Measurements from ENCODE around the gene KIAA1191. TPM values are rescaled to one million over a fixed set of nuclear protein-coding genes. Genes with fewer than 3 reads are reported as not detected.
"Not testable (repeated sequence)": the region's sequence is repeated elsewhere in the genome, so short reads cannot be mapped to it uniquely, and the experiment has no call there.

KIAA1191 gene
- total RNA-seq, 1 donor from 2014 or later = 88.0 TPM

DNA sequence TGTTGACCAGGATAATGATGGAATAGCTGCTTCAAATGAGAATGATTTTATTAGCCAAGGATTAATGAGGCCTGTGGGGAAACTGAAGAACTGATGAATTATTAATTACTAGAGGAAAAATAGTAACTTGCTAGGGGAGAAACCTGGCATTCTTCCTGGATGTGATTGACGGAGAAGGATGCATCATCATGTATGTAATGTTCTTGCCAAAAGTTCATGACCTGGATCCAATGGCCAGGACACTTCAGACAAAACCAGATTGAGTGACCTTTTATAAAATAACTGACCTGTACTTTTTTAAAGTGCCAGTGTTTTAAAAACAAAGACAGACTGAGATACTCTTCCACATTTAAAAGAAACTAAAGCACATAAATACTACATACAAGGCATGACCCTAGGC lies 23.7 kb downstream of the KIAA1191 start:
- TF ChIP-seq, protein P1, sequence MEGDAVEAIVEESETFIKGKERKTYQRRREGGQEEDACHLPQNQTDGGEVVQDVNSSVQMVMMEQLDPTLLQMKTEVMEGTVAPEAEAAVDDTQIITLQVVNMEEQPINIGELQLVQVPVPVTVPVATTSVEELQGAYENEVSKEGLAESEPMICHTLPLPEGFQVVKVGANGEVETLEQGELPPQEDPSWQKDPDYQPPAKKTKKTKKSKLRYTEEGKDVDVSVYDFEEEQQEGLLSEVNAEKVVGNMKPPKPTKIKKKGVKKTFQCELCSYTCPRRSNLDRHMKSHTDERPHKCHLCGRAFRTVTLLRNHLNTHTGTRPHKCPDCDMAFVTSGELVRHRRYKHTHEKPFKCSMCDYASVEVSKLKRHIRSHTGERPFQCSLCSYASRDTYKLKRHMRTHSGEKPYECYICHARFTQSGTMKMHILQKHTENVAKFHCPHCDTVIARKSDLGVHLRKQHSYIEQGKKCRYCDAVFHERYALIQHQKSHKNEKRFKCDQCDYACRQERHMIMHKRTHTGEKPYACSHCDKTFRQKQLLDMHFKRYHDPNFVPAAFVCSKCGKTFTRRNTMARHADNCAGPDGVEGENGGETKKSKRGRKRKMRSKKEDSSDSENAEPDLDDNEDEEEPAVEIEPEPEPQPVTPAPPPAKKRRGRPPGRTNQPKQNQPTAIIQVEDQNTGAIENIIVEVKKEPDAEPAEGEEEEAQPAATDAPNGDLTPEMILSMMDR (conservative IDR thresholded peaks at IDR 0.05) = no peak
- Mint-ChIP-seq H3K27ac (no peak overlapping the region), H3K4me3 (no peak overlapping the region), H3K27me3 (no peaks in the 10 kb centered on the region), H3K4me1 (ENCODE audit: unreplicated experiment) (no peaks in the 10 kb centered on the region), H3K9me3 (peaks cover 5% of the 10 kb centered on the region), H3K36me3 (peaks cover 24% of the 10 kb centered on the region)
- no peak for DNase-seq (ENCODE audit: extremely low spot score, unreplicated experiment)

DNA sequence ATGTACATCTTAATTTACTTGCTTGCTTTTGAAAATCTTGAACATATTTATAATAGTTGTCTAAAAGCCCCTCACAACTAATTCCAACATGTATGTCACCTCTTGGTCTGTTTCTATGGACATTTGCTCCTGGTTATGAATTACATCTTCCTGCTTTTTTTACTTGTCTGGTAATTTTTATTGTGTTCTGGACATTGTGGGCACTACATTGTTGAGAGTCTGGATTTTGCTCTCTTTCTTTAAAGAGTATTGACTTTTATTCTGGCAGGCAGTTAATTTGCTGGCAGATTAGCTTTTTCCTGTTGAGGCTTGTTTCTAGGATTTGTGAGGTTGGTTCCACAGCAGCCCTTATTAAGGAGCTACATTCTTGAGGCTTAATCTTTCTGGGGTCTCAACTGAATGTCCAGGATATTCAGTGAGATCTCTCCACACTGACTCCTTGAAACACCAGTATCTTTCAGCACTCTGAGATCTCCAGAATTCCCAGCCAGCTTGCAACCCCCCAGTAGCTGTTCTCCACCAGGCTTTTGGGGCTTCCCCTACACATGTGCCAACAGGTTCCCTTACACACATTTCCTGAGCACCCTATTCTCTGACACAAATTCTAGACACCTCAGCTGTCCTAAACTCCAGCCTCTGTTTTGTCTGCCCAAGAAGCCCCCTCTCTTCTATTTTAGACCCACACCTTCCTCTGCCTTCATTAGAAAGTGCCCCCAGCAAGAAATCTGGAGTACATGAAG lies 27.4 kb downstream of the KIAA1191 start:
- no peaks in the 10 kb centered on the region for H3K4me1 Mint-ChIP-seq (ENCODE audit: unreplicated experiment)

GRCh38 chr5:176320577-176320976 lies 41.0 kb downstream of the KIAA1191 start:
- Mint-ChIP-seq H3K36me3 (peaks cover 16% of the 10 kb centered on the region), H3K4me3 (no peak overlapping the region), H3K4me1 (ENCODE audit: unreplicated experiment) (no peaks in the 10 kb centered on the region), H3K27ac (no peak overlapping the region), H3K27me3 (no peaks in the 10 kb centered on the region), H3K9me3 (no peaks in the 10 kb centered on the region)
- no peak for DNase-seq (ENCODE audit: extremely low spot score, unreplicated experiment)
- TF ChIP-seq, protein P1 (conservative IDR thresholded peaks at IDR 0.05) = no peak

More for the DNA sequence above, 27.4 kb downstream of the KIAA1191 start:
- Mint-ChIP-seq H3K4me3 (no peak overlapping the region), H3K27me3 (no peaks in the 10 kb centered on the region), H3K36me3 (peaks cover 19% of the 10 kb centered on the region), H3K27ac (no peak overlapping the region), H3K9me3 (peaks cover 5% of the 10 kb centered on the region)
- TF ChIP-seq, protein P1 (conservative IDR thresholded peaks at IDR 0.05) = no peak
- DNase-seq (ENCODE audit: extremely low spot score, unreplicated experiment) = no peak

GRCh38 chr5:176319827-176320554 lies 41.6 kb downstream of the KIAA1191 start:
- H3K9me3 Mint-ChIP-seq = no peaks in the 10 kb centered on the region
- H3K4me1 Mint-ChIP-seq (ENCODE audit: unreplicated experiment) = no peaks in the 10 kb centered on the region
- H3K27ac Mint-ChIP-seq = no peak overlapping the region
- H3K27me3 Mint-ChIP-seq = no peaks in the 10 kb centered on the region
- peaks cover 21% of the 10 kb centered on the region for H3K36me3 Mint-ChIP-seq
- H3K4me3 Mint-ChIP-seq = no peak overlapping the region
- DNase-seq (ENCODE audit: extremely low spot score, unreplicated experiment) = no peak
- TF ChIP-seq, protein P1 (conservative IDR thresholded peaks at IDR 0.05) = peak; percentile 48

DNA sequence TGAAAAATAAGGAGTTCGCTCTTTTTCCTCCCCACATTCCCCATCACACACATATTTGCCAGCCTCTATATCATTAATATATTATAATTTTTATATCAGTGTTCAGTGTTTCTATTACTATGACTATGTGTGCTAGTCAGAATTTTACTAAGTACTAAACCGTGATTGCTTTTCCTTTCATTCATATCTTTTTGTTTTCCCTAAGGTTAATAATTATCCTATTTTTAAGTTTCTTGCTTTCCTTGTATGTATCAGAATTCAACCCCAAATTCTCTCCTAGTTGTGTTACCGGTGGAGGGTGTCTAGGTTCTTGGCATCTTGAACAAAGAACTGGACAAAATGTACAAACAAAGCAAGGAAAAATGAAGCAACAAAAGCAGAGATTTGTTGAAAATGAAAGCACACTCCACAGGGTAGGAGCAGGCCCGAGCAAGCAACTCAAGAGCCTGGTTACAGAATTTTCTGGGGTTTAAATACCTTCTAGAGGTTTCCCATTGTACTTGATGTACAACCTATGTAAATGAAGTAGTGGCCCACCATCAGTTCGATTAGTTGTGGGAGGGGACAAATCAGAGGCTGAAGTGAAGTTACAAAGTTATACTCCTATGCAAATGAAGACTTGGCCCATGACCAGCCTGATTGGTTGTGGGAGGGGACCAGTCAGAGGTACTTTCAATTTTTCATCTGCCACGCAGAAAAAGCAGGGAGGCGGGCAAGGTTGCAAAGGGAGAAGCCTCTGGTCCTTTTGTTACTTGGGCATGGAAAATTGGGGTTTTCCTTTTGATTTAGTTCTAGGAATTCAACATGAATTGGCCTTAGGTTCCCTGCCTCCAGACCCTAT lies 43.8 kb downstream of the KIAA1191 start:
- no peak overlapping the region for H3K4me3 Mint-ChIP-seq
- H3K27me3 Mint-ChIP-seq = no peaks in the 10 kb centered on the region
- no peaks in the 10 kb centered on the region for H3K9me3 Mint-ChIP-seq
- no peak for DNase-seq (ENCODE audit: extremely low spot score, unreplicated experiment)
- no peaks in the 10 kb centered on the region for H3K4me1 Mint-ChIP-seq (ENCODE audit: unreplicated experiment)
- H3K27ac Mint-ChIP-seq = no peak overlapping the region
- peaks cover 24% of the 10 kb centered on the region for H3K36me3 Mint-ChIP-seq
- TF ChIP-seq, protein P1 (conservative IDR thresholded peaks at IDR 0.05) = no peak

DNA sequence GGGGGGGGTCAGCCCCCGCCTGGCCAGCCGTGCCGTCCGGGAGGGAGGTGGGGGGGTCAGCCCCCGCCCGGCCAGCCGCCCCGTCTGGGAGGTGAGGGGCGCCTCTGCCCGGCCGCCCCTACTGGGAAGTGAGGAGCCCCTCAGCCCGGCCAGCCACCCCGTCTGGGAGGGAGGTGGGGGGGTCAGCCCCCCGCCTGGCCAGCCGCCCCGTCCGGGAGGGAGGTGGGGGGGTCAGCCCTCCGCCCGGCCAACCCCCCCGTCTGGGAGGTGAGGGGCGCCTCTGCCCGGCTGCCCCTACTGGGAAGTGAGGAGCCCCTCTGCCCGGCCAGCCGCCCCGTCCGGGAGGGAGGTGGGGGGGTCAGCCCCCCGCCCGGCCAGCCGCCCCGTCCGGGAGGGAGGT lies 56.2 kb downstream of the KIAA1191 start:
- not testable (repeated sequence) for H3K27me3 Mint-ChIP-seq; H3K4me1 Mint-ChIP-seq (ENCODE audit: unreplicated experiment); H3K9me3 Mint-ChIP-seq; DNase-seq (ENCODE audit: extremely low spot score, unreplicated experiment); H3K4me3 Mint-ChIP-seq; H3K27ac Mint-ChIP-seq
- peaks cover 34% of the 10 kb centered on the region for H3K36me3 Mint-ChIP-seq
